K562 (cell line): Measurements from ENCODE around the gene SPRTN. TPM values are rescaled to one million over a fixed set of nuclear protein-coding genes. Genes with fewer than 3 reads are reported as not detected.
A peak's percentile ranks its signal among the peaks of the same experiment; 100 is the strongest.

ENCODE experiments used
- ATF3 ChIP-seq, 2 experiments: fragments of 450-650 bp in 1 of 2; sonication (generic) in 1 of 2; formaldehyde crosslinking in 1 of 2; IDR thresholded peaks in 1 of 2; conservative IDR thresholded peaks in 1 of 2; 2 replicates each; pipeline versions ENCODE4 v1.6.1 to v1.8.1; 2016 to 2023; ENCODE audit warnings: mild to moderate bottlenecking in 2 of 2, moderate library complexity in 2 of 2, inconsistent platforms in 1 of 2, missing genetic modification reagents in 1 of 2
- ATF4 ChIP-seq: fragments of 450-650 bp; formaldehyde crosslinking; IDR thresholded peaks from 2 replicates; pipeline ENCODE4 v1.4.0; 2022; ENCODE audit warnings: mild to moderate bottlenecking, moderate library complexity
- BRD9 ChIP-seq: fragments of 450-650 bp; IDR thresholded peaks from 2 replicates; pipeline ENCODE4 v1.6.1; 2018; ENCODE audit warnings: low read depth; ENCODE audit not compliant: partially characterized antibody
- ESRRB ChIP-seq: fragments of 250-450 bp; sonication (Bioruptor Pico); IDR thresholded peaks from 2 replicates; pipeline ENCODE4 v1.5.0; 2020; ENCODE audit warnings: mild to moderate bottlenecking, moderate library complexity, borderline replicate concordance
- HDAC2 ChIP-seq: fragments of 450-650 bp; IDR thresholded peaks from 2 replicates; pipeline ENCODE4 v1.6.1; 2016; ENCODE audit warnings: mild to moderate bottlenecking
- HIVEP1 ChIP-seq: fragments of 250-450 bp; sonication (Bioruptor Pico); IDR thresholded peaks from 2 replicates; pipeline ENCODE4 v1.4.0; 2020; ENCODE audit warnings: mild to moderate bottlenecking
- HNRNPL ChIP-seq: fragments of 200-400 bp; formaldehyde crosslinking; IDR thresholded peaks from 2 replicates; pipeline ENCODE4 v1.6.1; 2017; ENCODE audit warnings: low read depth, mild to moderate bottlenecking, low read length
- JUNB ChIP-seq: fragments of 450-650 bp; formaldehyde crosslinking; conservative IDR thresholded peaks from 2 replicates; pipeline ENCODE4 v1.4.0; 2020; ENCODE audit warnings: mild to moderate bottlenecking
- JUND ChIP-seq, 2 experiments: IDR thresholded peaks; 2 replicates in 1 of 2; 3 replicates in 1 of 2; pipeline ENCODE4 v1.6.1; 2011; ENCODE audit warnings: borderline replicate concordance in 2 of 2, low read depth in 2 of 2, low read length in 2 of 2, improper control_type of control experiment in 1 of 2, missing biosample characterization in 1 of 2, missing genetic modification characterization in 1 of 2, missing genetic modification reagents in 1 of 2
- KDM1A ChIP-seq, 2 experiments: fragments of 450-650 bp; IDR thresholded peaks; 2 replicates each; pipeline ENCODE4 v1.6.1; 2016; ENCODE audit warnings: mild to moderate bottlenecking in 2 of 2
- NCOA1 ChIP-seq: fragments of 450-650 bp; IDR thresholded peaks from 2 replicates; pipeline ENCODE4 v1.6.1; 2016; ENCODE audit warnings: low read depth
- NEUROD1 ChIP-seq: fragments of 150-350 bp; IDR thresholded peaks from 2 replicates; pipeline ENCODE4 v1.6.1; 2014; ENCODE audit warnings: borderline replicate concordance, low read length, low read depth; ENCODE audit not compliant: partially characterized antibody
- PATZ1 ChIP-seq: fragments of 250-450 bp; sonication (Bioruptor Pico); IDR thresholded peaks from 2 replicates; pipeline ENCODE4 v1.5.0; 2020; ENCODE audit warnings: mild to moderate bottlenecking, borderline replicate concordance
- POLR2AphosphoS2 ChIP-seq: IDR thresholded peaks from 2 replicates; pipeline ENCODE4 v1.6.1; 2012; ENCODE audit warnings: low read length, improper control_type of control experiment
- RAD51 ChIP-seq: fragments of 450-650 bp; IDR thresholded peaks from 2 replicates; pipeline ENCODE4 v1.7.1; 2016; ENCODE audit warnings: low read depth, mild to moderate bottlenecking, borderline replicate concordance
- SP1 ChIP-seq: sonication (generic); formaldehyde crosslinking; IDR thresholded peaks from 2 replicates; pipeline ENCODE4 v1.8.1; 2022; ENCODE audit warnings: mild to moderate bottlenecking, missing genetic modification reagents
- TCF7 ChIP-seq: sonication (generic); IDR thresholded peaks from 2 replicates; pipeline ENCODE4 v1.6.1; 2016; ENCODE audit warnings: antibody characterized with exemption, borderline replicate concordance
- UBTF ChIP-seq, 2 experiments: IDR thresholded peaks; 2 replicates each; pipeline ENCODE4 v1.6.1; 2012; ENCODE audit warnings: improper control_type of control experiment in 2 of 2, low read depth in 2 of 2, low read length in 2 of 2, borderline replicate concordance in 1 of 2
- ZNF175 ChIP-seq: fragments of 200-800 bp; sonication (Bioruptor generic); IDR thresholded peaks from 2 replicates; pipeline ENCODE4 v1.6.1; 2016; ENCODE audit warnings: low read depth, mild to moderate bottlenecking, missing genetic modification characterization, missing compliant biosample characterization
- polyA plus RNA-seq, 8 experiments: library from polyadenylated mRNA; depleted of rRNA in 4 of 8; stranded (reverse) in 5 of 8; unstranded in 3 of 8; fragments of >200 nt; fragmentation: Nextera tagmentation in 2 of 8; fragmentation: Illumina TruSeq in 1 of 8; extraction: Ambion mirVana in 2 of 8; extraction: Trizol in 1 of 8; gene quantifications; 2 replicates each; pipeline versions ENCODE4 v1.2.1 to v1.2.3, GENCODE V29; 2011 to 2014; ENCODE audit warnings: inconsistent platforms in 1 of 8, missing spikeins in 1 of 8
- total RNA-seq, 7 experiments: library from RNA; depleted of rRNA in 6 of 7; stranded (reverse); fragments of >200 nt in 6 of 7; fragmentation: Illumina TruSeq in 2 of 7; extraction: Trizol in 2 of 7; gene quantifications; 2 replicates each; pipeline versions ENCODE4 v1.2.1 to v1.2.3, GENCODE V29; 2011 to 2021; ENCODE audit warnings: low replicate concordance in 1 of 7

Gene SPRTN
- total and polyA plus RNA-seq, 9 of the 15 experiments (the other 6 are each of a cell fraction or from before 2014, with no cell fraction given) = 8.1 to 32.5 (median 21.2) TPM

GRCh38 chr1:231357831-231358354, 19.8 kb downstream of the SPRTN start (continued):
- 0 out of 2 replicates have a peak, but pooled peaks have one; percentile 23 for TF ChIP-seq ESRRB
- TF ChIP-seq ZNF175 (CRISPR knock-in tag) = no peak
- no peak for TF ChIP-seq NEUROD1
- TF ChIP-seq ATF4 (CRISPR knock-in tag) = 0 out of 2 replicates have a peak, but pooled peaks have one; percentile 5
- TF ChIP-seq NCOA1 = 0 out of 2 replicates have a peak, but pooled peaks have one; percentile 14
- 0 out of 2 replicates have a peak, but pooled peaks have one; percentile 33 for TF ChIP-seq PATZ1
- TF ChIP-seq BRD9 = peak; percentile 46
- no peak for TF ChIP-seq TCF7
- TF ChIP-seq JUNB (CRISPR knock-in tag) = no peak
- no peak for TF ChIP-seq UBTF (IDR thresholded peaks at IDR 0.05; ENCODE audit: borderline replicate concordance in 1 of 2, low read depth in 2 of 2, low read length in 2 of 2)
- no peak for TF ChIP-seq POLR2AphosphoS2
- TF ChIP-seq HNRNPL = no peak
- TF ChIP-seq SP1 (CRISPR knock-in tag) = no peak
- peak; percentile 21; the same call in 1 of the 2 replicates for TF ChIP-seq JUND (IDR thresholded peaks at IDR 0.05; ENCODE audit: borderline replicate concordance, low read depth, low read length)
- no peak for TF ChIP-seq JUND (tag; IDR thresholded peaks at IDR 0.05; ENCODE audit: borderline replicate concordance, low read depth, low read length)
- TF ChIP-seq HIVEP1 (CRISPR knock-in tag) = no peak
- no peak for TF ChIP-seq KDM1A (IDR thresholded peaks at IDR 0.05)
- peak; percentile 91 for TF ChIP-seq ATF3 (IDR thresholded peaks at IDR 0.05)
- TF ChIP-seq ATF3 (CRISPR knock-in tag; conservative IDR thresholded peaks at IDR 0.05) = no peak
- TF ChIP-seq RAD51 = peak; percentile 12; the same call in 1 of the 2 replicates
- TF ChIP-seq HDAC2 = no peak
